ENCODE results near the gene KCNH1.

GRCh38 chr1:210853276-210853675, 280.7 kb downstream of the KCNH1 start:
- no peak for TF ChIP-seq EZH2 (IDR thresholded peaks at IDR 0.05; ENCODE audit: borderline replicate concordance, low read depth, low read length, poor library complexity, severe bottlenecking)
- TF ChIP-seq, protein P1, sequence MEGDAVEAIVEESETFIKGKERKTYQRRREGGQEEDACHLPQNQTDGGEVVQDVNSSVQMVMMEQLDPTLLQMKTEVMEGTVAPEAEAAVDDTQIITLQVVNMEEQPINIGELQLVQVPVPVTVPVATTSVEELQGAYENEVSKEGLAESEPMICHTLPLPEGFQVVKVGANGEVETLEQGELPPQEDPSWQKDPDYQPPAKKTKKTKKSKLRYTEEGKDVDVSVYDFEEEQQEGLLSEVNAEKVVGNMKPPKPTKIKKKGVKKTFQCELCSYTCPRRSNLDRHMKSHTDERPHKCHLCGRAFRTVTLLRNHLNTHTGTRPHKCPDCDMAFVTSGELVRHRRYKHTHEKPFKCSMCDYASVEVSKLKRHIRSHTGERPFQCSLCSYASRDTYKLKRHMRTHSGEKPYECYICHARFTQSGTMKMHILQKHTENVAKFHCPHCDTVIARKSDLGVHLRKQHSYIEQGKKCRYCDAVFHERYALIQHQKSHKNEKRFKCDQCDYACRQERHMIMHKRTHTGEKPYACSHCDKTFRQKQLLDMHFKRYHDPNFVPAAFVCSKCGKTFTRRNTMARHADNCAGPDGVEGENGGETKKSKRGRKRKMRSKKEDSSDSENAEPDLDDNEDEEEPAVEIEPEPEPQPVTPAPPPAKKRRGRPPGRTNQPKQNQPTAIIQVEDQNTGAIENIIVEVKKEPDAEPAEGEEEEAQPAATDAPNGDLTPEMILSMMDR (conservative IDR thresholded peaks at IDR 0.05; ENCODE audit: low read depth, low read length): no peak

All from A673 (cell line).